ENCODE measurements around the gene CHCHD6.

Gene CHCHD6

GRCh38 chr3:126983653-126984390 is 279.8 kb downstream of the CHCHD6 start:
- peak overlapping the region; percentile 73; the same call in 1 of the 2 replicates for H3K27ac ChIP-seq
- TF ChIP-seq CTCF (conservative IDR thresholded peaks at IDR 0.05), result no peak

- H3K27ac ChIP-seq, result peak overlapping the region; percentile 73; the same call in 1 of the 2 replicates
- TF ChIP-seq CTCF (conservative IDR thresholded peaks at IDR 0.05), result no peak
Observed at GRCh38 chr3:126984391-126985131, 280.5 kb downstream of the CHCHD6 start.

DNA sequence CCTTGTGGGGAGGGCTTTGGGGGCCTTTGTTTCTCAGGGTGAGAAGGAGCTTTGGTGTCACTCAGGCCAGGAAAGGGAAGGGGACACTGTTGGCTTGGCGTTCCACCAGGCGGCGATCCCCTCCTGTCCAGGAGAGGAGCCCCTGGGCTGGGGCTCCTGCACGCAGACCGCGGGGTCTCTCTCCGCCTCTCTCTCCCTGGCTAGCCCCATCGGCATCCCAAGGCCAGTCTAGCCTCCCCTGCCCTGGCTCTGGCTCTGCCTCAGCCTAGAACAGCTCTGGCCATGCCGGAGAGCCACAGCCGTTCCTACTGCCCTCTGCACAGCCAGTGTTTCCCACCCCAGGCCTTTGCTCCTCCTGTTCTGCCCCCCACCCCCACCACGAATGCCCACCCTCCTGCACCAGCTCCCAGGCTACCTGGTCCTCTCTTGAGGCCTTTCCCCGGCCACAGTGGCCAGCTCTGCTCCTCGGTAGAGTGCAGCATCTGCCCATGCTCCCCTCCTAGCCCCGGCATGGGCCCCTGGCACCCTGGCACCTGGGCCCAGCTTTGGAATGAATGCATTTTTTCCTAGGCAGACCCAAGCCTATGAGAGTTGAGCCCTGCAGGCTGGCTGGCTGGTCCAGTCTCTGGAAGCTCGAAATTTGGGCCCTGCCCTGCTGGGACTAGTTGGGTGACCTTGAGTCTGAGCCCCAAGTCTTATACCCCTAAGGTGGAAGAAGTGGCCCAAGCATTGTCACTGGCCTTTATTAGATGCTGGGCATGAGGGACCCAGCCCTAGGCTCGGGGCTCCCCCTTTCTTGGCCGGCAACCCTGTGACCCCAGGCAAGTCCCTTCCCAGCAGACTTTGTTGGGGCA is 281.3 kb downstream of the CHCHD6 start:
- H3K27ac ChIP-seq, result no peak overlapping the region
- no peak for TF ChIP-seq CTCF (conservative IDR thresholded peaks at IDR 0.05)

DNA sequence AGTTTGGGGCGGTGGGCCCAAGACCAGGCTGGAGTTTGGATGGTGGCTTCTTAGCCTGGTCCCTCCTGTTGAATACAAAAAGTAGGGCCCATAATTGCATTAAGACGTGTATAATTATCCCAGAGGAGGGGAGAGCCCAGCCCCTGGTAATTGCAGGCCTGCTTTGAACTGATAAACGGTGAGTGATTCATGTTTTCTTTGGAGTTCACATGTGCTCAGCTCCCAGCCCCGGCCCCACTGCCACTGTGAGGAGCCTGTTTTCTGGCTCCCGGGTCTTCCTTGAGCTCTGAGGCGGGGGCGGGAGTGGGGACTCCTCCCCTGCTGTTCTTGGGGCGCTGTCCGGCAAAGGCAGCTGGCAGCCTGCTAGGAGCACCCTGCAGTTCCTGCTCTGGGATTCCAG is 282.0 kb downstream of the CHCHD6 start:
- H3K27ac ChIP-seq, result no peak overlapping the region
- no peak for TF ChIP-seq CTCF (conservative IDR thresholded peaks at IDR 0.05)

DNA sequence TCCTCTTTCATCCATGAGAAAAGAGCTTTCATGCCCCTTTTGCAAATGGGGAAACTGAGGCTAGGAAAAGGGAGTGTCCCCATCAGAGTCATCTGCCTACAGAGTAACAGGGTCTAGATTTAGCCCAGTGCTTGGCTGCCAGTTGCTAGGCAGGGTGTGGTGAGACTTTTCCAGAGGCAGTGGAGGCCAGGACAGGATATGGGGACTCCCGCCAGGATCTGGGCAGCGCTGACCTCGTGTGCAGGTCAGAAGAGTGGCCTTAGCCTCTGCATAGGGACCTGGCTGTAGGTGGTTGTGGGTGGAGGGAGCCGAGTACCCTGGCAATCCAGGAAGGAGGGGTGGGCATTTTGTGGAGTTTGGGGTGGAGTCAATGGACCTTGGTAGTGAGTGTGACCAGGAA is 283.1 kb downstream of the CHCHD6 start:
- no peak for TF ChIP-seq CTCF (conservative IDR thresholded peaks at IDR 0.05)
- H3K27ac ChIP-seq, result no peak overlapping the region

DNA sequence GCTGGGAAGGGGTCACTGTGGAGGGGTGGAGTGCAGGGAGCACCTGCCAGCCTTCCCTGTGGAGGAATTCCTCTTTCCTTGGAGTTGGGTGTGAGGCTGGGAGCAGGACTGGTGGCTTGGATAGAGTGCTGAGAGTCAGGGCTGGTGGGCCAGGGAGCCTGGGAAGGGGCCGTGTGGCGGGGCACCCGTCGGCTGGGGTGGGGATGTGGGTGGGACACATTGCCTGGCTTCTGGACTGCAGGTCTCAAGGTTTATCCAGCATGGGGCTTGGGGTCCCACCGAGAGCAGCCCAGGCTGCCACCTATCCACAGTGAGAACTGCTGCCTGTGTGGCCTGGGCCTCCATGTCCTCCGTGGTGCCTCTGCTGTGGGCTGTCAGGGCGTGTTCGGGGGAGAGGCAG is 283.6 kb downstream of the CHCHD6 start:
- no peak for TF ChIP-seq CTCF (conservative IDR thresholded peaks at IDR 0.05)
- no peak overlapping the region for H3K27ac ChIP-seq
